ENCODE measurements around the gene IGHMBP2. TPM values are rescaled to one million over a fixed set of nuclear protein-coding genes. Genes with fewer than 3 reads are reported as not detected.

Gene IGHMBP2
- total and polyA plus RNA-seq, 2 experiments from 2014 or later: 14.3 to 27.7 TPM

GRCh38 chr11:68987211-68987610, 83.5 kb downstream of the IGHMBP2 start:
- H2AFZ ChIP-seq: no peak overlapping the region
- Mint-ChIP-seq H3K36me3 (ENCODE audit: low read depth) (no peaks in the 10 kb centered on the region), H3K27me3 (ENCODE audit: insufficient read depth, low read depth, poor library complexity) (peaks cover 6% of the 10 kb centered on the region), H3K4me3 (no peak overlapping the region), H3K9me3 (peaks cover 17% of the 10 kb centered on the region), H3K27ac (no peak overlapping the region), H3K4me1 (no peaks in the 10 kb centered on the region)
- H4K20me1 ChIP-seq (replicated peaks; ENCODE audit: insufficient read depth): no peaks in the 10 kb centered on the region
- TF ChIP-seq NANOG (IDR thresholded peaks at IDR 0.05; ENCODE audit: borderline replicate concordance) (no peak), ETS1 (IDR thresholded peaks at IDR 0.05) (no peak), CREB1 (CRISPR knock-in tag; IDR thresholded peaks at IDR 0.05; ENCODE audit: low read depth) (no peak), STAT1 (IDR thresholded peaks at IDR 0.05; ENCODE audit: unreplicated experiment) (no peak), ZNF462 (CRISPR knock-in tag; IDR thresholded peaks at IDR 0.05) (no peak), POLR2AphosphoS5 (IDR thresholded peaks at IDR 0.05; ENCODE audit: low read depth) (no peak), ZNF114 (CRISPR knock-in tag; IDR thresholded peaks at IDR 0.05) (no peak), ZNF331 (CRISPR knock-in tag; IDR thresholded peaks at IDR 0.05; ENCODE audit: low read depth) (no peak), EZH2phosphoT487 (IDR thresholded peaks at IDR 0.05; ENCODE audit: unreplicated experiment) (no peak), EZH2 (IDR thresholded peaks at IDR 0.05; ENCODE audit: low read depth, unreplicated experiment) (no peak)
- H3K27ac ChIP-seq (ENCODE audit: low read depth): no peak overlapping the region
- ATAC-seq (no peak), DNase-seq (ENCODE audit: low spot score) (no peak)
- no peaks in the 10 kb centered on the region for H3K27me3 ChIP-seq (ENCODE audit: insufficient read depth)
- H3K79me2 ChIP-seq (replicated peaks; ENCODE audit: insufficient read depth): no peaks in the 10 kb centered on the region
- no peaks in the 10 kb centered on the region for H3F3A ChIP-seq (replicated peaks; ENCODE audit: low read depth)
- H3K4me3 ChIP-seq: no peak overlapping the region
- no peaks in the 10 kb centered on the region for H3K4me1 ChIP-seq (ENCODE audit: insufficient read depth)
- no peaks in the 10 kb centered on the region for H3K9me2 ChIP-seq (ENCODE audit: insufficient read depth)
- no peak overlapping the region for H3K4me2 ChIP-seq
- no peaks in the 10 kb centered on the region for H3K36me3 ChIP-seq (ENCODE audit: insufficient read depth)
